CD4-positive, alpha-beta T cell (primary cell): ENCODE results near the gene TTC36. TPM values are rescaled to one million over a fixed set of nuclear protein-coding genes. Genes with fewer than 3 reads are reported as not detected.
A peak's percentile ranks its signal among the peaks of the same experiment; 100 is the strongest.

Source experiments
- ATAC-seq: fragments of 200-7000 bp; cut with Tn5 transposase; one replicate; pipeline ENCODE4 v1.10.0; 2022; ENCODE audit warnings: mild to moderate bottlenecking; ENCODE audit not compliant: poor library complexity
- CTCF ChIA-PET: fragments of 350-600 bp; sonication (Branson Sonifier 250); formaldehyde crosslinking; loops from one replicate; lab custom pipeline; 2021; ENCODE audit warnings: antibody characterized with exemption, inconsistent platforms; lab: Charles Lee
- POLR2A ChIA-PET: fragments of 350-600 bp; sonication (Branson Sonifier 250); formaldehyde crosslinking; loops from one replicate; lab custom pipeline; 2021; ENCODE audit warnings: antibody characterized with exemption, inconsistent platforms; lab: Charles Lee
- DNase-seq, 14 experiments: peaks; one replicate each; pipeline ENCODE4 v3.0.0-alpha.2; 2013 to 2020; ENCODE audit warnings: mixed read lengths in 2 of 14
- H3K27ac ChIP-seq, 2 donors: one replicate each; pipeline versions ENCODE4 v1.5.1 to v1.7.0; 2013; ENCODE audit warnings: low read length in 2 of 2, low read depth in 1 of 2, mild to moderate bottlenecking in 1 of 2
- H3K27me3 ChIP-seq, 2 experiments: 1 replicate in 1 of 2; 2 replicates in 1 of 2; pipeline versions ENCODE4 v1.6.1 to v1.7.0; 2013; ENCODE audit warnings: low read length in 2 of 2, control low read depth in 1 of 2, mild to moderate bottlenecking in 1 of 2, moderate library complexity in 1 of 2; ENCODE audit not compliant: insufficient read depth in 2 of 2, control insufficient read depth in 1 of 2
- H3K36me3 ChIP-seq: one replicate; pipeline ENCODE4 v1.6.1; 2013; ENCODE audit warnings: low read length, control low read depth; ENCODE audit not compliant: insufficient read depth
- H3K4me1 ChIP-seq: one replicate; pipeline ENCODE4 v1.6.1; 2013; ENCODE audit warnings: low read length, control low read depth; ENCODE audit not compliant: insufficient read depth
- H3K4me3 ChIP-seq: one replicate; pipeline ENCODE4 v1.5.1; 2013; ENCODE audit warnings: mild to moderate bottlenecking, low read length, moderate library complexity
- H3K9me3 ChIP-seq, 2 experiments: 1 replicate in 1 of 2; 2 replicates in 1 of 2; pipeline versions ENCODE4 v1.6.1 to v1.7.0; 2013; ENCODE audit warnings: low read length in 2 of 2, mild to moderate bottlenecking in 2 of 2, control low read depth in 1 of 2, moderate library complexity in 1 of 2; ENCODE audit not compliant: control insufficient read depth in 1 of 2, insufficient read depth in 1 of 2
- H3K27ac Mint-ChIP-seq: one replicate; pipeline ENCODE4 v1.8.0; 2020; ENCODE audit warnings: mixed read lengths
- H3K27me3 Mint-ChIP-seq: one replicate; pipeline ENCODE4 v1.8.0; 2021; ENCODE audit warnings: mixed read lengths
- H3K36me3 Mint-ChIP-seq: one replicate; pipeline ENCODE4 v1.8.0; 2021; ENCODE audit warnings: low read depth, mixed read lengths
- H3K4me1 Mint-ChIP-seq: one replicate; pipeline ENCODE4 v1.8.0; 2021; ENCODE audit warnings: low read depth, mixed read lengths
- H3K4me3 Mint-ChIP-seq: one replicate; pipeline ENCODE4 v1.8.0; 2020; ENCODE audit warnings: mild to moderate bottlenecking, mixed read lengths
- H3K9me3 Mint-ChIP-seq: one replicate; pipeline ENCODE4 v1.8.0; 2020; ENCODE audit warnings: mixed read lengths
- intact Hi-C, 2 experiments: fragments of 100-400 bp; cut with DNase I in 1 of 2; cut with micrococcal nuclease in 1 of 2; formaldehyde crosslinking; loops; one replicate each; pipeline versions ENCODE4 v1.15.1 to v1.9.0; 2023 to 2025; cut with DNase I, micrococcal nuclease
- total RNA-seq, 174 experiments: library from RNA in 2 of 174; stranded (reverse) in 2 of 174; gene quantifications; one replicate each; pipeline ENCODE4 v1.2.3 and lab custom pipeline; 2021 to 2026
- TF ChIP-seq, protein P1 (sequence below): fragments of 200-600 bp; IDR thresholded peaks from one replicate; pipeline ENCODE4 v1.8.0; 2022; ENCODE audit warnings: antibody characterized with exemption, mild to moderate bottlenecking

Gene TTC36
- total RNA-seq, 2 experiments from 2014 or later, result 0.30 to 0.56 TPM

DNA sequence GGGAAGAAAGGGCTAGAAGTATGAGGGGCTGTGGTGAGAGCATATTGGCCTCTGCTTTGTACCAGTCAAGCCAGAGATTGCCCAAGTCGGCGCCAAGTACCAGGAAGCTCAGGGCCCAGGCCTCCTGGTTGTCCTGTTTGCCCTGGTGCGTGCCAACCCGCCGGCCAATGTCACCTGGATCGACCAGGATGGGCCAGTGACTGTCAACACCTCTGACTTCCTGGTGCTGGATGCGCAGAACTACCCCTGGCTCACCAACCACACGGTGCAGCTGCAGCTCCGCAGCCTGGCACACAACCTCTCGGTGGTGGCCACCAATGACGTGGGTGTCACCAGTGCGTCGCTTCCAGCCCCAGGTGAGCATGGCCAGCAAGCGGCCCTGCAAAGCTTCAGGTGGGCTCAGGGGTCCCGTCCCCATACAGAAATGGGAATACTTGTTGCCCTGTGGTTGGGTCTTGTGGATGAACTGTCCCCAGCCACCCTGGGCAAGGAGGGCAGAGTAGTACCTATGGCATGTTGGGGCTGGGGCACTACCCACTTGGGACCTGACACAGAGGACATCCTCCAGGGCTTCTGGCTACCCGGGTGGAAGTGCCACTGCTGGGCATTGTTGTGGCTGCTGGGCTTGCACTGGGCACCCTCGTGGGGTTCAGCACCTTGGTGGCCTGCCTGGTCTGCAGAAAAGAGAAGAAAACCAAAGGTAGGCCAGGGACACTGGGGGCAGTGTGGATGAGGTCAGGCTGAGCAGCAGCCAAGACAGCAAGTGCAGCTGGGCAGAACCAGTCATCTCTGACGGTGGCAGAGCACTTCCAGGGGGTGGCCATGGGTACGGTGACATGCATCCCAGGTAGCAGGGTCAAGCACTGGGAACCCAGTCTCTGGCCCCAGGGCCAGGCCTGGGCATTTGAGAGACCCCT lies 5.8 kb downstream of the TTC36 start:
- H3K36me3 Mint-ChIP-seq, result peaks cover 12% of the 10 kb centered on the region
- Histone ChIP-seq H3K4me3 (no peak overlapping the region), H3K27me3 (no peaks in the 10 kb centered on the region), H3K27ac (no peak overlapping the region), H3K9me3 (no peaks in the 10 kb centered on the region), H3K4me1 (peaks cover 29% of the 10 kb centered on the region), H3K36me3 (peaks cover 2% of the 10 kb centered on the region)
- no peaks in the 10 kb centered on the region for H3K9me3 Mint-ChIP-seq
- CTCF ChIA-PET, result no interaction called here
- ATAC-seq, result no peak
- peak overlapping the region; percentile 96 for H3K4me3 Mint-ChIP-seq
- DNase-seq, result peak in 1 of 14 experiments; percentile 20
- POLR2A ChIA-PET, result no interaction called here
- H3K4me1 Mint-ChIP-seq, result peaks cover 27% of the 10 kb centered on the region
- intact Hi-C loops, result loop anchor here (2.0 to 5.0 kb wide), 2 partner anchors 32 to 34 kb away; partner anchors contain the start of gene IFT46 (in 2 of the 2)
- no peaks in the 10 kb centered on the region for H3K27me3 Mint-ChIP-seq
- peak overlapping the region; percentile 97 for H3K27ac Mint-ChIP-seq
- TF ChIP-seq, protein P1, sequence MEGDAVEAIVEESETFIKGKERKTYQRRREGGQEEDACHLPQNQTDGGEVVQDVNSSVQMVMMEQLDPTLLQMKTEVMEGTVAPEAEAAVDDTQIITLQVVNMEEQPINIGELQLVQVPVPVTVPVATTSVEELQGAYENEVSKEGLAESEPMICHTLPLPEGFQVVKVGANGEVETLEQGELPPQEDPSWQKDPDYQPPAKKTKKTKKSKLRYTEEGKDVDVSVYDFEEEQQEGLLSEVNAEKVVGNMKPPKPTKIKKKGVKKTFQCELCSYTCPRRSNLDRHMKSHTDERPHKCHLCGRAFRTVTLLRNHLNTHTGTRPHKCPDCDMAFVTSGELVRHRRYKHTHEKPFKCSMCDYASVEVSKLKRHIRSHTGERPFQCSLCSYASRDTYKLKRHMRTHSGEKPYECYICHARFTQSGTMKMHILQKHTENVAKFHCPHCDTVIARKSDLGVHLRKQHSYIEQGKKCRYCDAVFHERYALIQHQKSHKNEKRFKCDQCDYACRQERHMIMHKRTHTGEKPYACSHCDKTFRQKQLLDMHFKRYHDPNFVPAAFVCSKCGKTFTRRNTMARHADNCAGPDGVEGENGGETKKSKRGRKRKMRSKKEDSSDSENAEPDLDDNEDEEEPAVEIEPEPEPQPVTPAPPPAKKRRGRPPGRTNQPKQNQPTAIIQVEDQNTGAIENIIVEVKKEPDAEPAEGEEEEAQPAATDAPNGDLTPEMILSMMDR, result no peak

DNA sequence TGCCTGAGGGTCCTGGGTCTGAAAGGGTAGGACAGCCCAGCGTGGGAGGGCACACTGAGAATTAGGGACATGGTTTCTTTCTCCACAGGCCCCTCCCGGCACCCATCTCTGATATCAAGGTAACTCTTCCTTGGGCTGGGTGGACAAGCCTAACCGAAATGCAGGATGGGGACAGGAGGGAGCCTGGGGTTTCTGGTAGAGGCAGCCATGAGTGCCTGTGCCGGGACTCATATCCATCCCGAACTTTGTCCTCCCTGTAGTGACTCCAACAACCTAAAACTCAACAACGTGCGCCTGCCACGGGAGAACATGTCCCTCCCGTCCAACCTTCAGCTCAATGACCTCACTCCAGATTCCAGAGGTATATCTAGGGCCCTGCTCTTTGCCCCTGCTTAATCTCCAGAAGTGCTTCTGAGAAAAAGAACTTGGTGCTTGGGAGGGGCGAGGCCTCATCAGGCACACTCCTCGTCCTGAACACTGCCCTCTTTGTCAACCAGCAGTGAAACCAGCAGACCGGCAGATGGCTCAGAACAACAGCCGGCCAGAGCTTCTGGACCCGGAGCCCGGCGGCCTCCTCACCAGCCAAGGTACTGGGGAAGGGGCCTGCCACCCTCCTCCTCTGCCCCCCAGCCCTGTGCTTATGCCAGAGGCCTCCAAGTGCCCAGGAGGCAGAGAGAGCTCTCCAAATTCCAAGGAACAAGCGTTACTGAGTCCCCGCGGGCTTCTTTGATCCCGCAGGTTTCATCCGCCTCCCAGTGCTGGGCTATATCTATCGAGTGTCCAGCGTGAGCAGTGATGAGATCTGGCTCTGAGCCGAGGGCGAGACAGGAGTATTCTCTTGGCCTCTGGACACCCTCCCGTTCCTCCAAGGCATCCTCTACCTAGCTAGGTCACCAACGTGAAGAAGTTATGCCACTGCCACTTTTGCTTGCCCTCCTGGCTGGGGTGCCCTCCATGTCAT lies 6.8 kb downstream of the TTC36 start:
- Histone ChIP-seq H3K4me3 (no peak overlapping the region), H3K9me3 (no peaks in the 10 kb centered on the region), H3K27ac (no peak overlapping the region), H3K27me3 (no peaks in the 10 kb centered on the region), H3K36me3 (peaks cover 2% of the 10 kb centered on the region), H3K4me1 (peaks cover 24% of the 10 kb centered on the region)
- intact Hi-C loops, result loop anchor here (2.0 to 5.0 kb wide), 2 partner anchors 31 to 33 kb away; partner anchors contain the start of gene IFT46 (in 2 of the 2)
- POLR2A ChIA-PET, result no interaction called here
- CTCF ChIA-PET, result no interaction called here
- no peaks in the 10 kb centered on the region for H3K9me3 Mint-ChIP-seq
- TF ChIP-seq, protein P1, result no peak
- peaks cover 23% of the 10 kb centered on the region for H3K4me1 Mint-ChIP-seq
- DNase-seq, result no peak
- ATAC-seq, result no peak
- peak overlapping the region; percentile 51 for H3K4me3 Mint-ChIP-seq
- peaks cover 12% of the 10 kb centered on the region for H3K36me3 Mint-ChIP-seq
- H3K27ac Mint-ChIP-seq, result no peak overlapping the region
- no peaks in the 10 kb centered on the region for H3K27me3 Mint-ChIP-seq

DNA sequence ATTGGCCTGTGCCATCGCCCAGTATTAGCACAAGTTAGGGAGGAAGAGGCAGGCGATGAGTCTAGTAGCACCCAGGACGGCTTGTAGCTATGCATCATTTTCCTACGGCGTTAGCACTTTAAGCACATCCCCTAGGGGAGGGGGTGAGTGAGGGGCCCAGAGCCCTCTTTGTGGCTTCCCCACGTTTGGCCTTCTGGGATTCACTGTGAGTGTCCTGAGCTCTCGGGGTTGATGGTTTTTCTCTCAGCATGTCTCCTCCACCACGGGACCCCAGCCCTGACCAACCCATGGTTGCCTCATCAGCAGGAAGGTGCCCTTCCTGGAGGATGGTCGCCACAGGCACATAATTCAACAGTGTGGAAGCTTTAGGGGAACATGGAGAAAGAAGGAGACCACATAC lies 8.0 kb downstream of the TTC36 start:
- H3K36me3 ChIP-seq, result peaks cover 2% of the 10 kb centered on the region
- H3K9me3 ChIP-seq, result no peaks in the 10 kb centered on the region
- ChIA-PET CTCF (no interaction called here), POLR2A (interaction anchor here (0.9 kb wide), 1 partner anchor 21 kb away, joined by 3 read pairs; no protein-coding TSS in a partner anchor)
- Mint-ChIP-seq H3K27ac (no peak overlapping the region), H3K36me3 (peaks cover 8% of the 10 kb centered on the region), H3K4me1 (peaks cover 10% of the 10 kb centered on the region), H3K4me3 (peak overlapping the region; percentile 30), H3K9me3 (no peaks in the 10 kb centered on the region), H3K27me3 (no peaks in the 10 kb centered on the region)
- H3K4me3 ChIP-seq, result no peak overlapping the region
- ATAC-seq, result no peak
- H3K4me1 ChIP-seq, result peaks cover 12% of the 10 kb centered on the region
- no peaks in the 10 kb centered on the region for H3K27me3 ChIP-seq
- TF ChIP-seq, protein P1, result no peak
- intact Hi-C loops, result no loop called here
- no peak overlapping the region for H3K27ac ChIP-seq
- DNase-seq, result no peak
